ENCODE measurements around the gene USP15. TPM values are rescaled to one million over a fixed set of nuclear protein-coding genes. Genes with fewer than 3 reads are reported as not detected.

Gene USP15
- total and polyA plus RNA-seq, 2 of the 8 experiments (the other 6 are each of a cell fraction or from before 2014, with no cell fraction given): 12.7 to 38.6 TPM

GRCh38 chr12:62292761-62293344, 32.6 kb downstream of the USP15 start:
- Histone ChIP-seq H2AK5ac (ENCODE audit: low read depth, low read length) (no peak overlapping the region), H3K56ac (replicated peaks; ENCODE audit: insufficient read length, low read depth, low read length) (no peak overlapping the region), H3K36me3 (ENCODE audit: control insufficient read depth in 2 of 4, insufficient read depth in 4 of 4, low read length in 3 of 4) (no peaks in the 10 kb centered on the region; a peak in 1 of 8 replicates), H3K27ac (ENCODE audit: low read depth, low read length) (peak overlapping the region; percentile 35; the same call in 1 of the 2 replicates), H3K23ac (ENCODE audit: insufficient read length) (no peak overlapping the region), H2BK12ac (ENCODE audit: low read depth, low read length) (no peak overlapping the region), H2BK5ac (ENCODE audit: low read depth, low read length) (no peak overlapping the region), H2BK120ac (replicated peaks; ENCODE audit: low read depth, low read length) (no peak overlapping the region), H3K4me3 (ENCODE audit: extremely low read depth in 1 of 4, insufficient read depth in 2 of 4, low read depth in 3 of 4, low read length in 4 of 4) (no peak overlapping the region), H3K14ac (ENCODE audit: insufficient read length) (no peak overlapping the region), H4K20me1 (replicated peaks in 1 of 2; ENCODE audit: control insufficient read depth in 1 of 2, insufficient read depth in 2 of 2, low read length in 2 of 2) (peaks cover 0 to 2% of the 10 kb centered on the region in 2 experiments), H3K23me2 (ENCODE audit: low read depth, low read length) (no peaks in the 10 kb centered on the region), H4K91ac (replicated peaks; ENCODE audit: insufficient read length, low read length) (no peak overlapping the region), H2AFZ (ENCODE audit: low read length) (no peak overlapping the region), H3K9me3 (ENCODE audit: insufficient read depth in 2 of 2, low read depth in 1 of 2, low read length in 1 of 2) (no peaks in the 10 kb centered on the region), H3K27me3 (replicated peaks in 1 of 4; ENCODE audit: control insufficient read depth in 3 of 4, extremely low read depth in 1 of 4, insufficient read depth in 3 of 4, low read length in 3 of 4) (no peaks in the 10 kb centered on the region), H3K79me1 (ENCODE audit: low read depth, low read length) (peaks cover 2% of the 10 kb centered on the region), H4K5ac (ENCODE audit: insufficient read length, low read depth, low read length) (no peak overlapping the region), H3K4me1 (replicated peaks in 1 of 4; ENCODE audit: control insufficient read depth in 3 of 4, insufficient read depth in 4 of 4, low read length in 3 of 4) (peaks cover 0 to 11% (median 6%) of the 10 kb centered on the region in 4 experiments; a peak in 6 of 7 replicates), H2BK15ac (ENCODE audit: low read length) (no peak overlapping the region), H3K9ac (replicated peaks in 1 of 4; ENCODE audit: extremely low read depth in 1 of 4, low read depth in 3 of 4, low read length in 3 of 4) (no peak overlapping the region; a peak in 1 of 7 replicates), H3K4me2 (ENCODE audit: insufficient read depth in 1 of 2, low read depth in 2 of 2, low read length in 2 of 2) (no peak overlapping the region), H3K18ac (ENCODE audit: extremely low read depth, low read length) (peak overlapping the region; percentile 51; the same call in 1 of the 2 replicates), H3K79me2 (ENCODE audit: control insufficient read depth in 1 of 2, insufficient read depth in 2 of 2, low read length in 2 of 2) (peaks cover 3 to 56% of the 10 kb centered on the region in 2 experiments), H2BK20ac (ENCODE audit: low read length) (no peak overlapping the region), H3K4ac (replicated peaks; ENCODE audit: insufficient read length, low read depth, low read length) (no peak overlapping the region), H4K8ac (ENCODE audit: extremely low read depth, insufficient read depth, low read length) (no peak overlapping the region)
- DNase-seq (ENCODE audit: low read depth in 1 of 2, low spot score in 2 of 2): no peak
- ChIA-PET POLR2A (ENCODE audit: partially characterized antibody) (no interaction called here), CTCF (ENCODE audit: partially characterized antibody) (interaction anchor here (1.3 kb wide), 1 partner anchor 19 kb away, joined by 3 read pairs; no protein-coding TSS in a partner anchor)
- no peak for FAIRE-seq
- 92% methylated on average over 6 of the region's 6 CpGs; no CpG with 5 or more reads in 1 of the 2 experiments for WGBS, 2 experiments (ENCODE audit: extremely low coverage in 1 of 2, insufficient coverage in 1 of 2, insufficient read length in 1 of 2, insufficient replicate concordance in 2 of 2, low coverage in 1 of 2, low lambda C conversion rate in 2 of 2, missing lambda C conversion rate in 1 of 2)
- TF ChIP-seq ATF2 (IDR thresholded peaks at IDR 0.05; ENCODE audit: low read length): no peak

Data from H1 (cell line).